GM19372 (cell line): ENCODE measurements around the gene CLRN3.
A peak's percentile ranks its signal among the peaks of the same experiment; 100 is the strongest.

Experiments
- ATAC-seq: cut with Tn5 transposase; IDR thresholded peaks from one replicate; pipeline ENCODE4 v1.9.1; 2021; ENCODE audit warnings: mild to moderate bottlenecking, low read depth, moderate library complexity; ENCODE audit not compliant: unreplicated experiment

Gene CLRN3

GRCh38 chr10:127877699-127878098 is 15.0 kb downstream of the CLRN3 start:
- ATAC-seq, result no peak

GRCh38 chr10:127877116-127877515 is 15.6 kb downstream of the CLRN3 start:
- no peak for ATAC-seq

DNA sequence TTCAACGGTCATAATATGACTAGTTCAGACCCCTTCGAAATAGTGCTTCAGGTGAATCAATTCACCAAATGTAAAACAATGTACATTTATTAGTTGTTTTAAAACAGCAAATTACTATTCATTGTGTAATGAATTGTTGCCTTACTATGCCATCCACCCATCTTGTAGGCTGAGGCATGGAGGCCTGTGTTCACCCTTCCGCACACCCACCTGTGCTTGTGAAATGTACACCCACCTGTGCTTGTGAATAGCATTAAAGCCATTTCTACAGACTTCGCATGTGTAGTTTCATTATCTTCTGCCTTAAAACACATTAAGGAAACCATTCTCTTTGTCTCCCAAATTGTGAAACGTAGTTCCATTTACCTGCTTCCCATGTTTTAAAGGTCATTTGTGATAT is 16.8 kb downstream of the CLRN3 start:
- no peak for ATAC-seq

GRCh38 chr10:127875449-127875765 is 17.3 kb downstream of the CLRN3 start:
- no peak for ATAC-seq

- ATAC-seq, result no peak
These were observed 17.9 kb downstream of the CLRN3 start for GRCh38 chr10:127874671-127875448.

GRCh38 chr10:127873901-127874470 is 18.8 kb downstream of the CLRN3 start:
- no peak for ATAC-seq

DNA sequence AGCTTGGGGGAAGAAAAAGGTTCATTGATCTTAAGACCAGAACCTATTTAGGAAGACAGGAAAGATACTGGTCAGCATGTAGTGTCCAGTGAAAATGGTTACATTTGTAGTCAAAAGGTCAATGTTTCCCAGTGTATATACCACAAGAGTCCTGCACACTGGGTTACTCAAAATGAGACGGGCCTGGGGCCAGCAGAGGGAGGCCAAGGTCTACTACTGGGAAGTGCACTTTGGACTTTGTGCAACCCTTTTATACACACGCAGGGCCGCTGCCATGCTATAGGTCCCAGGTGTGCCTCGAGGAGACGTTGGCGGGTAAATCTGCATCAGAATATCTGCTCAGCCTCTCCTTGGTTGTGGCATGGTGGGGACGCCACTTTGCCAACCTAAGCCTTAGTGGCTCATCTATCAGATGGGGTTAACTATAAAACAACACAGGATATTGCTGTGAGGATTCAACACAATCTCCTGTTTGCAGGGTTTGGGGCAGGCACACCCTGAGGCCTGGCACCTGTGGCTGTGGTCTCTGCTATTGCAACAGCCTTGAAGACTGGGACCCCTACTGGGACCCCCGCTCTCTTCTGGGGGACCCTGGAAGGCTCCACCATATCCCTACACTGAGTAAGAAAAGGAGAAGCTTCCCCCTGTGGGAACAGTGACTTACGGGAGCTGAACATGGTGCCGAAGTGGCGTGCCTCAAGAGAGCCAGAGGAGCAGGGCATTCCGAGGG is 19.7 kb downstream of the CLRN3 start:
- ATAC-seq, result no peak

DNA sequence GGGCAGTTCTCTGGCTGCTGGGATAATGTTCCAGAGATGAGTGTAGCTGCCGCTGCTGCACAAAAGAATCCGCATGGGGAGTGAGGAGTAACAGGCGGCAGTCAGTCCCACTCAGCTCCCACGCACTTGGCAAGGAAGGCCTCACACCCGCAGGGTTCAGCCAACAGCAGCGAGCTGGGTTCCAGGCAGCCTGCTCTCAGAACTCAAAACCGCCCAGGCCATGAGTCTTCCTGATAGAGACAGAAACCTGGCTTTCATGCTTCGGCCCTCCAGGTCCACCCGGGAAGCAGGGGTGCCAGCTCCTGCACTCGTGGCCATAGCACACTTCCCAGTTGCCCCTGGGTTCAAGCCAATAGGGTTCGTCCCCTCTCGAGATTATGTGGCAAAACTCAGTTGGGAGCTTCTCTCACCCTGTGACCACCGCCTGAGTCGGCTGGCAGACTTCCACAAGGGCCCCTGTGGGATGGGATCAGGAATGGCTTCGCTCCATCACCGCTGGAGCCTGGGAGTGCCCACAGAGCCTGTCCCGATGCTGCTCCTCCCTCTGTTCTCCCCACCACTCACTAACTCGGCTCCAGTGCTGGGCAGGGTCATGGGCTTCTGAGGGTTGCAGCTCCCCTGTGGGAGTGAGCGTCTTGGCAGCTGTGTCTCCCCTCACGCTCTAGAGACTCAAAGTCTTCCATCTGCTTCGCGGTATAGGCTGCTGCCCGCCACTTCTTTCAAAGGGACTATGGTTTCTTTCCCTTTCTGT is 20.6 kb downstream of the CLRN3 start:
- no peak for ATAC-seq

DNA sequence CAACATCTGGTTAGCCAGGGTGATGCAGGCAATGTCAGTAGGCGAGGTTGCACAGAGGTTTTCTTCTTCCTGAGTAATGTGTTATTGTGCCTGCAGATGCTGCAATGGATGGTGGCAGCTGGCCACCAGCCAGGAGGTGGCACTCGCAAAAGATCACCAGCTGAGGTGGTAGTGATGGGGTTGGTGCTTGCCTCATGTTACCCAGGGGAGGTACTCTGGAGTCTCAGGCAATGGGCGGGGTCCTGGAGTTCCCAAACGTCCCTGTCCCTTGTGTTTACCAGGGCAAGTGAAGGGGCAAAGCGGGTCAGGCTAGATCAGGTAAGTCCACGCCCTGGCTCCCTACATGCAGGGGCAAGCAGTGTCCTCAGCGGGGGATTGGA is 21.1 kb downstream of the CLRN3 start:
- no peak for ATAC-seq

DNA sequence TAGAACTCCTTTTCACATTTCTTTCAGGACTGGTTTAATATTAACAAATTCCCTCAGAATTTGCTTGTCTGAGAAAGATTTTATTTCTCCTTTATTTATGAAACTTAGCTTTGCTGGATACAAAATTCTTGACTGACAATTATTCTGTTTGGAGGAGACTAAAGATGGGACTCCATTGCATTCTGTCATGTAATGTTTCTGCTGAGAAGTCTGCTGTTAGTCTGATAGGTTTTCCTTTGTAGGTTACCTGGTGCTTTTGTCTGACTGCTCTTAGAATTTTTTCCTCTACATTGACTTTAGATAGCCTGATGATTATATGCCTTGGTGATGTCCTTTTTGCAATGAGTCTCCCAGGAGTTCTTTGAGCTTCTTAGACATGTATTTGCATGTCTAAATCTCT is 23.4 kb downstream of the CLRN3 start:
- ATAC-seq, result no peak

DNA sequence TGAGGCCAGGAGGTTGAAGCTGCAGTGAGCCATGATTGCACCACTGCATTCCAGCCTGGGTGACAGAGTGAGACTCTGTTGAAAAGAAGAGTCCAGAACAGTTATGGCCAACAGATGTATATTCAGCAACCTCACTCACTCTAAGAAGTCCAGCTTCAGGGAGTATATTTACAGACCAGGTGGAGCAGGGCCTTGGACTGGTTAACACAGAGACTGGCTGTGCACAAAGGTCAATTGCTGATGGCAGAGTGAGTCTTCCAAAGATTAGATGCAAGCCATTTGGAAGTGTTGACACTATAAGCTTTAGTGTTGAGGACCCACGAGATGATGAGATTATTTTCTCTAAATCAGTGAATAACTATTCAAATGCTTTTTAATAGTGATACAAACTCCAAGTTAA is 24.9 kb downstream of the CLRN3 start:
- no peak for ATAC-seq

- no peak for ATAC-seq
These were observed 26.3 kb downstream of the CLRN3 start for GRCh38 chr10:127866276-127867013.

DNA sequence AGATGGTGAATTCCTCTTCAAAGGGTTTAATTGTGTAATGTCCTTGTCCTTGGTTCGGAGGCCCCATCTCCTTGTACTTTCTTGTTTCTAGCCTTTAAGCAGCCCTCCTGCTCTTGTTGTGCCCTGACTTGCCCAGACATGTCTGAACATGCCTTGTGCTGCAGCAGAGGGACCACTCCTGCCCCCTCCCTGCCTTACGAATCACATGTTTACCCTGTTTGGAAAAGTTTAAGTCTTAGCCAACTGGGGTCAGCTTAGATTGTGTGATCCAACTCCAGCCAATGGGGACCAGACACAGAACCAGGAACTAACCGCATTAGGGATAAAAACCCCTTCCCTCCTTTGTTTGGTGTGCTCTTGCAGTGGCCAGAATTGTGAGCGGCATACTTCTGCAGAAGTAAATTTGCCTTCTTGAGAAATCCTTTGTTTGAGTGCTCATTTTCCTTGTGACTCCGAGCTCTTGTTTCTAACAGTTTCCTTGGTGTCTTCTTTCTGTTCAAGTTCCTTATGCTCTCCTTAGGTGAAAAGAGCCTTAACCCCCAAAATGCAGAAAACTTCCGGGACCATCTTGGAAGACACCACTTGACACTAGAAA is 29.4 kb downstream of the CLRN3 start:
- no peak for ATAC-seq

DNA sequence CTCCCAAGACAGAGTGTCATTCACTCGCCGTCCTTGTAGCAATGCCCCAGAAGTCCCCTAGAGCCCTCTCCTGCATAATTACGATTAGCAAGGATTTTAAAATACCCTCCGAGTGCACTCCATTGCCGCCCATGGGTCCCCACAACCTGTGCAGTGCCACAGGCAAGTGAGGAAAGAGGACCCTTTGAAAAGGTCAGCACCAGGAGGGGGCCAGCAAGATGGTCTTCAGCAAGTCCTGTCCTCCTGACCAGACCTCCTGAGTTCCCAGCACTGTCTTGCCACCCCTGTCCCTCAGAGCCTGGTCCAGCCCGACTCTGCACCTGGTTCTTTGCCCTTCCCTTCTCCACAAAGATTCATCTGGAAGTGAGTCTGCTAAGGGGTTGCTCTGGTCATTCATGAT is 32.1 kb downstream of the CLRN3 start:
- ATAC-seq, result no peak

- ATAC-seq, result no peak
These were observed 36.8 kb downstream of the CLRN3 start for GRCh38 chr10:127855976-127856375.

DNA sequence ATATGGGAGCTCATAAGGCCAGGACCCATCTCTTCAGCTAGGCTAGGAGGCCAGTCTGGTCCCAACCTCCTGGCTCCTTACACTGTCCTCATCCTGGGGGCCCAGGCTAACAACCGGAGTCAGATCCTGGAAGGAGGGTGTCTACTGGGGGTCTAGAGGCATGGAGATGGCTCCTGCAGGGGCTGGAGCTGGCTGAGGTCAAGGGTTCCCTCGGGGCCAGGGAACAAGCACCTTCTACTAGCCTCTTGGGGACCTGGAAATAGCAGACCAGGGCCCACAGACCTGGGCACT is 37.2 kb downstream of the CLRN3 start:
- no peak for ATAC-seq

DNA sequence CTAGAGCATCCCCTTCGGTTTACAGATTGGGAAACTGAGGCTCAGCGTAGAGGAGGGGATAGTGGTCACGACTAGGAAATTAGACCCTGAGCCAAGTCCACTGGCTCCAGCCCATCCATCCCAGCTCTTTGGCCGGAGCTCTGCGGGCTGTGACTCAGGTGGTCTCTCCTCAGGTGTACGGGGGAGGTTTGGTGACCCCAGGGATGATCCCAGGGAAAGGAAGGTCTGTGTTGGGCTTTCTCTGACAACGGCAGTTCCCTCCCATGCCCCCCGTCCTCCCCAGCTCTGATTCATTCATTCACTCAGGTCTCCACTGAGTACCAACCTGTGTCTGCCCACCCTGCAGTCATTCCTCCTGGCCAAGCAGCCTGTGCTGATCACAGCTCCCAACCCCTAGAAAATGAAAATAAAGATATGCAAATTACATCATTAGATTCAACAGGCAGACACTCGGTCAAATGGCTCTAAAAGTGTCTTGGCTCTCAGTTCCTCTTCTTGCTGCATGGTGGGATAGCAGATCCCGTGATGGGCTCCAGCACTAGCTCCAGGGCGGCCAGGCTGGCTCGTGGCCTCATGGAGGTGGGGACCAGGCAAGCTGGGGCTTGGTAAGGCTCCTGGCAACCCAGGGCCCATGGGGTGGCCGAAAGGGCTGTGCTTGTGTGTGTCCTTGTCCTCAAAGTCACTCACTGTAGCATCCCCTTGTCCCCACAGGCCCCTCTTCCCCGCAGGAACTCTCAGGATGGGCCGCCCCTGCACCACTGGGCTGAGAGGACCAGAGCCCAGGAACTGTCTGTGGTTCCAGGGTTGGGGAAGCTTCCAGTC is 37.8 kb downstream of the CLRN3 start:
- peak; percentile 69 for ATAC-seq

DNA sequence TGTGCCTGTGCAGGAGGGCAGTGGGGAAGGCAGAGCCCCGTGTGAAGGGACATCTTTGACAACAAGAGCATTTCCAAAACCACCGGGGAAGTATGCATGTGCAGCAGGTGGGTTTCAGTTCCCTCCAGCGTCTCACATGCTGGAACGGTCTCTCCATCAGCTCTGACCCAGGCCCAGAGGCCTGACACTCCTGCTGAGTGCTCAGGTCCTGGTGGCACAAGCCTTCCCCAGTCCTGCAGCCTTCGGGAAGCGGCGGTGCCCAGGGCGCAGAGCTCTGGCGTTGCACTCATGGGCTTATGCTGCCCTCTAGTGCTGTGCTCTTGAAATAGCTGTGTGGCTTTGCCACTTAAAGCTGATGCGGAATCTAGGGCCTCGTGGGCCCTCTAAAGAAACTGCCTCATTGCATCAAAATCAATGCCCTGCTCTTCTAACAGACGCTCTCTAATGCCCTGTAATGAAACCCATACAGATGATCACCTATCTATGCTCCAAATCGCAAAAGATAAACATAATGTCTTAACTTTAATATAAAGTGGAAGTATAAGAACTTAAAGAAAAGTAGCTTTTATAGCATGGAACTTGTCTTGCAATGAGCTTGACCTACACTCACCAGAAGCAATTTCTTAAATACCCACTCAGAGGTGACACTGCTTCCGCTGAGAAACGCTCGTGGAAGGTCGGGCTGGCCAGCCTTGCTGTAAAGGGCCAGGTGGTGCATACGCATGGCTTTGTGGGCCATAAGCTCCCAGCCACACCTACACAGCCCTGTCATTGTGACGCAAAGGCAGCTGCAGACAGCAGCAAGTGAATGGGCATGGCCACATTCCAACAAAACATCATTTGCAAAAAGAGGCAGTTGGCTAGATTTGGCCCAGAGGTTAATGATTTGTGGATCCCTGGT is 38.6 kb downstream of the CLRN3 start:
- ATAC-seq, result peak; percentile 59

DNA sequence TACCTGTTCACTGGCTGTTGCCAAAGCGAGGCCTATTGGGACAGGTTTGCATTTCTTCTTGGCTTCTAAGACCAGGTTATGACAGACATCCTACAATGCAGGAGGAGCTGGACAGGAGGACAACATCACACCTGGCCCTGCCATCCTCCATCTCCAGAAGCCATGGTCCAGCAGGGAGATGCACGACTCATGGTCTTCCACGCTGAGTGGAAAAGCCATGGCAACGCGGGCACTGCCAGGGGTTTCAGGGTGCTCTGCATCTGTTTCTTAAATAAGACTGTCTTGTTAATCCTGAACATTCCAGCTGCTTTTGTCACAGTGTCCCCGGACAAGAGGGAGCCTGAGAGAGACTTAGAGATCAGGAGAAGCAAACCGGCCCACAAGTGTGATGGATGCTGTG is 40.3 kb downstream of the CLRN3 start:
- no peak for ATAC-seq
